Fibroblast of villous mesenchyme (primary cell): ENCODE measurements around the gene BCL2L11. TPM values are rescaled to one million over a fixed set of nuclear protein-coding genes. Genes with fewer than 3 reads are reported as not detected.

ENCODE experiments used
- DNase-seq: peaks from one replicate; pipeline ENCODE4 v3.0.0-alpha.2; 2010; ENCODE audit warnings: low read depth
- H3K4me3 ChIP-seq: 2 replicates; pipeline ENCODE4 v1.5.1; 2011; ENCODE audit warnings: low read depth, mild to moderate bottlenecking, low read length
- total RNA-seq: library from RNA; depleted of rRNA; stranded (reverse); fragments of >200 nt; gene quantifications from 2 replicates; pipeline ENCODE4 v1.2.3, GENCODE V29; 2012
- TF ChIP-seq, protein P1 (sequence below): IDR thresholded peaks from 2 replicates; pipeline ENCODE4 v1.5.1; 2012; ENCODE audit warnings: low read depth, mild to moderate bottlenecking, low read length; ENCODE audit not compliant: insufficient read depth

Gene BCL2L11
- total RNA-seq, 1 donor, result 0.86 TPM

- TF ChIP-seq, protein P1, sequence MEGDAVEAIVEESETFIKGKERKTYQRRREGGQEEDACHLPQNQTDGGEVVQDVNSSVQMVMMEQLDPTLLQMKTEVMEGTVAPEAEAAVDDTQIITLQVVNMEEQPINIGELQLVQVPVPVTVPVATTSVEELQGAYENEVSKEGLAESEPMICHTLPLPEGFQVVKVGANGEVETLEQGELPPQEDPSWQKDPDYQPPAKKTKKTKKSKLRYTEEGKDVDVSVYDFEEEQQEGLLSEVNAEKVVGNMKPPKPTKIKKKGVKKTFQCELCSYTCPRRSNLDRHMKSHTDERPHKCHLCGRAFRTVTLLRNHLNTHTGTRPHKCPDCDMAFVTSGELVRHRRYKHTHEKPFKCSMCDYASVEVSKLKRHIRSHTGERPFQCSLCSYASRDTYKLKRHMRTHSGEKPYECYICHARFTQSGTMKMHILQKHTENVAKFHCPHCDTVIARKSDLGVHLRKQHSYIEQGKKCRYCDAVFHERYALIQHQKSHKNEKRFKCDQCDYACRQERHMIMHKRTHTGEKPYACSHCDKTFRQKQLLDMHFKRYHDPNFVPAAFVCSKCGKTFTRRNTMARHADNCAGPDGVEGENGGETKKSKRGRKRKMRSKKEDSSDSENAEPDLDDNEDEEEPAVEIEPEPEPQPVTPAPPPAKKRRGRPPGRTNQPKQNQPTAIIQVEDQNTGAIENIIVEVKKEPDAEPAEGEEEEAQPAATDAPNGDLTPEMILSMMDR, result no peak
- peak; percentile 73 for DNase-seq
- no peak overlapping the region for H3K4me3 ChIP-seq
Measured at GRCh38 chr2:111168528-111169239, 48.0 kb downstream of the BCL2L11 start.

GRCh38 chr2:111169268-111169667 is 48.6 kb downstream of the BCL2L11 start:
- no peak overlapping the region for H3K4me3 ChIP-seq
- no peak for DNase-seq
- TF ChIP-seq, protein P1, result no peak

GRCh38 chr2:111169924-111170323 is 49.2 kb downstream of the BCL2L11 start:
- DNase-seq, result no peak
- no peak overlapping the region for H3K4me3 ChIP-seq
- TF ChIP-seq, protein P1, result no peak

GRCh38 chr2:111171337-111171930 is 50.7 kb downstream of the BCL2L11 start:
- no peak for DNase-seq
- no peak overlapping the region for H3K4me3 ChIP-seq
- TF ChIP-seq, protein P1, result no peak

GRCh38 chr2:111172666-111173065 is 52.0 kb downstream of the BCL2L11 start:
- DNase-seq, result no peak
- no peak overlapping the region for H3K4me3 ChIP-seq
- TF ChIP-seq, protein P1, result no peak

DNA sequence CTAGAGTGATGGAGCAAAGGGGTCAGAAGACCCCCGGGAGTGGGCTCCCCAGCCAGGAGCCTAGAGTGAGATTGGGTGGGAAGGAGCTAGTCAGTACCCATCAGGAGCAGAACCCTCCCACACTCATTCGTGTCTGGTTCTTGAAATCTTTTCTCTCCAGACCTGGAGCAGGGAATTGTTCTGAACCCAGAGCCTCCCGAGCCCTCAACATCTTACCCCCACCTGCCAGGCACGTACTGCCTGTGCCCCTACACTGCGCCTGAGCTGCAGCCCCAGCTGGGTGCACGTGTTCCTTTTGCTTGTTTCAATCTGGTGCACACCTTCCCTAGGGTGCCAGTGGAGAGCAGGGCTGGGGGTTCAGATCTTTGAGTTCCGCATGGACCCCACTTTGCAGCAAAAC is 52.6 kb downstream of the BCL2L11 start:
- no peak overlapping the region for H3K4me3 ChIP-seq
- DNase-seq, result no peak
- TF ChIP-seq, protein P1, result no peak

- no peak for DNase-seq
- TF ChIP-seq, protein P1, result no peak
- no peak overlapping the region for H3K4me3 ChIP-seq
Measured at GRCh38 chr2:111173856-111174255, 53.1 kb downstream of the BCL2L11 start.
